Mammary epithelial cell (primary cell): Measurements from ENCODE around the gene ESRRB.

Experiments
- EZH2 ChIP-seq: IDR thresholded peaks from 2 replicates; pipeline ENCODE4 v1.6.1; 2012; ENCODE audit warnings: low read length, inconsistent platforms, borderline replicate concordance
- TF ChIP-seq, protein P1 (sequence below), 2 donors: IDR thresholded peaks in 1 of 2; conservative IDR thresholded peaks in 1 of 2; 2 replicates each; pipeline ENCODE4 v1.5.1; 2011 to 2012; ENCODE audit warnings: inconsistent platforms in 2 of 2, low read length in 2 of 2, mild to moderate bottlenecking in 2 of 2, control low read depth in 1 of 2, low read depth in 1 of 2; ENCODE audit not compliant: insufficient read depth in 1 of 2; ENCODE audit errors: extremely low read depth in 1 of 2

- no peak for TF ChIP-seq EZH2
- TF ChIP-seq, protein P1, sequence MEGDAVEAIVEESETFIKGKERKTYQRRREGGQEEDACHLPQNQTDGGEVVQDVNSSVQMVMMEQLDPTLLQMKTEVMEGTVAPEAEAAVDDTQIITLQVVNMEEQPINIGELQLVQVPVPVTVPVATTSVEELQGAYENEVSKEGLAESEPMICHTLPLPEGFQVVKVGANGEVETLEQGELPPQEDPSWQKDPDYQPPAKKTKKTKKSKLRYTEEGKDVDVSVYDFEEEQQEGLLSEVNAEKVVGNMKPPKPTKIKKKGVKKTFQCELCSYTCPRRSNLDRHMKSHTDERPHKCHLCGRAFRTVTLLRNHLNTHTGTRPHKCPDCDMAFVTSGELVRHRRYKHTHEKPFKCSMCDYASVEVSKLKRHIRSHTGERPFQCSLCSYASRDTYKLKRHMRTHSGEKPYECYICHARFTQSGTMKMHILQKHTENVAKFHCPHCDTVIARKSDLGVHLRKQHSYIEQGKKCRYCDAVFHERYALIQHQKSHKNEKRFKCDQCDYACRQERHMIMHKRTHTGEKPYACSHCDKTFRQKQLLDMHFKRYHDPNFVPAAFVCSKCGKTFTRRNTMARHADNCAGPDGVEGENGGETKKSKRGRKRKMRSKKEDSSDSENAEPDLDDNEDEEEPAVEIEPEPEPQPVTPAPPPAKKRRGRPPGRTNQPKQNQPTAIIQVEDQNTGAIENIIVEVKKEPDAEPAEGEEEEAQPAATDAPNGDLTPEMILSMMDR (conservative IDR thresholded peaks at IDR 0.05 in 1 of 2, IDR thresholded peaks at IDR 0.05 in 1 of 2; ENCODE audit: extremely low read depth in 1 of 2, insufficient read depth in 1 of 2, low read depth in 1 of 2, low read length in 2 of 2), result no peak
Observed at GRCh38 chr14:76509311-76509710, 133.4 kb downstream of the ESRRB start.
